DMS 273 (cell line): ENCODE results near the gene KY.

Experiments used
- DNase-seq: peaks from one replicate; lab custom pipeline; 2025; ENCODE audit not compliant: unreplicated experiment; lab: John Stamatoyannopoulos, UW

Gene KY

GRCh38 chr3:134564991-134565390 lies 85.8 kb downstream of the KY start:
- no peak for DNase-seq

DNA sequence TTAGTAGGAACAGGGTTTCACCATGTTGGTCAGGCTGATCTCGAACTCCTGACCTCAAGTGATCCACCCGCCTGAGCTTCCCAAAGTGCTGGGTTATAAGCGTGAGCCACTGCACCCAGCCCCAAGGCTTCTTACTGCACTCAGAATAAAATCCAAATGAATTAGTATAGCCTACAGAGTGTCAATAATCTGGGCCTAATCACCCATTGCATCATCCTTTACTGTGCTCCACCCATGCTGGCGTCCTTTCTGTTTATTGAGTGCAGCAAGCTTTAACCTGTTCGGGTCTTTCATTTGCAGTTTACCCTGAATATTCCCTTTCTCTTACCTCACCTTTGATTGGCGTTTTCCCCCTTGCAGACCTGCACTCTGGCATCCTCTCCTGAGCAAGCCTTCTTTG lies 87.2 kb downstream of the KY start:
- no peak for DNase-seq

GRCh38 chr3:134562055-134562454 lies 88.8 kb downstream of the KY start:
- no peak for DNase-seq

GRCh38 chr3:134559591-134559990 lies 91.2 kb downstream of the KY start:
- no peak for DNase-seq
